SK-N-MC (cell line): Measurements from ENCODE around the gene DCDC2C.

Experiments used
- DNase-seq: peaks from one replicate; pipeline ENCODE4 v3.0.0-alpha.2; 2011; ENCODE audit warnings: low read depth, low spot score
- H3K27ac ChIP-seq: fragments of 200-600 bp; sonication (generic); 2 replicates; pipeline ENCODE4 v1.5.1; 2016; ENCODE audit warnings: mixed run types
- H3K36me3 ChIP-seq: fragments of 200-600 bp; sonication (generic); 2 replicates; pipeline ENCODE4 v1.6.1; 2017; ENCODE audit warnings: antibody characterized with exemption, low read length, mixed read lengths; ENCODE audit not compliant: insufficient read depth
- H3K4me3 ChIP-seq: fragments of 200-600 bp; sonication (generic); 2 replicates; pipeline ENCODE4 v1.5.1; 2016
- H3K9ac ChIP-seq: fragments of 200-600 bp; sonication (generic); 2 replicates; pipeline ENCODE4 v1.8.0; 2017; ENCODE audit warnings: mixed run types, mixed read lengths; ENCODE audit not compliant: insufficient read length
- H3K9me3 ChIP-seq: fragments of 200-600 bp; sonication (generic); 2 replicates; pipeline ENCODE4 v1.6.1; 2017; ENCODE audit warnings: low read depth, mild to moderate bottlenecking, antibody characterized with exemption, low read length, moderate library complexity, mixed read lengths
- EZH2 ChIP-seq: fragments of 200-600 bp; sonication (generic); IDR thresholded peaks from one replicate; pipeline ENCODE4 v1.6.1; 2017; ENCODE audit warnings: antibody characterized with exemption
- FOXP2 ChIP-seq: optimal IDR thresholded peaks from 2 replicates; pipeline ENCODE3; 2011; ENCODE audit warnings: mild to moderate bottlenecking, moderate library complexity; ENCODE audit not compliant: insufficient read depth; ENCODE audit errors: extremely low read length, control extremely low read depth
- POLR2AphosphoS5 ChIP-seq: IDR thresholded peaks from 2 replicates; pipeline ENCODE4 v1.6.1; 2012; ENCODE audit warnings: mild to moderate bottlenecking, low read depth, low read length, borderline replicate concordance

The DCDC2C gene

DNA sequence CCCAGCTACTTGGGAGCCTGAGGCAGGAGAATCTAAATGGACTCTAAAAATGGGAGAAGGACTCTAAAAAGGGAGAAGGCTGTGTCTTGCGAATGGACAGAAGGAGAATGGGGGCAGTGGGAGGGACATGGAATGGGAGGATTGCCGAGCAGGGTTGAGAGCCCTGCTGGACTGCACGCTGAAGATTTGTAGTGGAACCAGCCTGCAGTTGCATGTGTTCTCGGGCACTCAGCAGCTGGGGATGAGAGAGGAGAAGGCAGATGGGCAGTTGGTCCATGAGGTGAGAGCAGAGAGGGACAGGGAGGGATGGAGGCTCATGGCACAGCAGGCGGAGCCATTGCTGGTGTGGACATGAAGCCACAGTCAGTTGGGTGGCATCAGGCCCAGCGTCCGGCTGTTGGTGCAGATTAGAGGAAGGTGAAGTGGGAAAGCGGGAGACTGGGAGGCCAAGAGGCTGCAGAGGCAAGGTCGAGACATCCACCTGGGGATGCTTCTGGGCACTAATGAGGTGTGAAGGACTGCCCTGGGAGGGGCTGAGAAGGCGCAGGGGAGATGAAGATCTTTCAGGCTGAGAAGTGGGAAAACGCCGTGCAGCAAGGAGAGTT, 40.7 kb downstream of the DCDC2C start:
- no peaks in the 10 kb centered on the region for H3K36me3 ChIP-seq
- no peaks in the 10 kb centered on the region for H3K9me3 ChIP-seq
- no peak overlapping the region for H3K27ac ChIP-seq
- no peak for DNase-seq
- H3K4me3 ChIP-seq: no peak overlapping the region
- no peak overlapping the region for H3K9ac ChIP-seq
- TF ChIP-seq POLR2AphosphoS5: no peak

DNA sequence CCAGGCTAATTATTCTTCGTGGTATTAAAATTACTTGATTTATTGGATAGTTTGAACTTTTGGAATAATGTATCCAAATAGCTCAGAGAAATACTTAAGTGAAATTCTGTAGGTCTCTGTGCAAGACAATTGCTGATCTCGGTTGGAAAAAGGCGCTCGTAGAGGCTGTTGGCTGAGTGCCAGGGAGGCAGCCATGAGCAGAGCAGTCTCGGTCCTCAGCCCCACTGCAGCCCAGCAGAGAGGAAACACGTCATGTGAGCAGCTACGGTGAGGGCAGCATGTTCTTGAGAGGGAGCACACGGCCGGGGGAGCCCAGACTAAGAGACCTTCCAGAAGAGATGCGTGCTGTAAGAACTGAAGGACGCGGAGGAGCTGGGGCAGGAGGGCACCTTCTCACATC, 42.5 kb downstream of the DCDC2C start:
- Histone ChIP-seq H3K9ac (no peak overlapping the region), H3K9me3 (no peaks in the 10 kb centered on the region), H3K27ac (no peak overlapping the region), H3K36me3 (no peaks in the 10 kb centered on the region), H3K4me3 (no peak overlapping the region)
- DNase-seq: no peak
- no peak for TF ChIP-seq EZH2
- no peak for TF ChIP-seq FOXP2
- TF ChIP-seq POLR2AphosphoS5: no peak

DNA sequence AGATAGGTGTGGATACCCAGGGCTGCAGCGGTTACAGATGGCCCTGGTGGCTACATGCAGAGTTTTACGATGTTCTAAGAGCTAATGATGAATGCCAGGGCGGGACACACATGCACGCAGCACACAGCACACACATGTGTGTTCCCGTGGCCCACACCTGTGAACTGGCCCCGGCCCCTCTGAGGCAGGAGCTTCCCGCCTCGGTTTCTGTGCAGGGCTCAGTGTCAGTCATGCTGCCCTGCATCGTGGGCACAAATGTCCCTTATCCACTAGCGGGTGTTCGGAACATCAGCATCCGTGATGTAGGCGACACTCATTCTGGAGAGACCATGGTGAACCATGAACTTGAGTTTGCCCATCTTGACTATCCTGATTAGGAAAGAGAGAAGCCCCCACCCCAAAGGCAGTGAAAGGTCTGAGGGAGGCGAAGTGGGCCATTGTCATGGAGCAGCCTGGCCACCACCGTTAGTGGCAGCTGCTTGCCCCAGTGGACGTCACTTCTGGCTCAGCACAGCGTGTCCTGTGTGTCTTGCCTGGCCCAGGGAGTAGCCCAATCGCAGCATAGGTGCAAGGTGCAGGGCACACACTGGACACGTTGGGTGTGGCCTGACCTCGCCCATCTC, 43.8 kb downstream of the DCDC2C start:
- no peak for DNase-seq
- Histone ChIP-seq H3K4me3 (no peak overlapping the region), H3K9me3 (no peaks in the 10 kb centered on the region), H3K27ac (no peak overlapping the region), H3K9ac (no peak overlapping the region), H3K36me3 (no peaks in the 10 kb centered on the region)
- TF ChIP-seq EZH2 (no peak), FOXP2 (no peak), POLR2AphosphoS5 (no peak)

DNA sequence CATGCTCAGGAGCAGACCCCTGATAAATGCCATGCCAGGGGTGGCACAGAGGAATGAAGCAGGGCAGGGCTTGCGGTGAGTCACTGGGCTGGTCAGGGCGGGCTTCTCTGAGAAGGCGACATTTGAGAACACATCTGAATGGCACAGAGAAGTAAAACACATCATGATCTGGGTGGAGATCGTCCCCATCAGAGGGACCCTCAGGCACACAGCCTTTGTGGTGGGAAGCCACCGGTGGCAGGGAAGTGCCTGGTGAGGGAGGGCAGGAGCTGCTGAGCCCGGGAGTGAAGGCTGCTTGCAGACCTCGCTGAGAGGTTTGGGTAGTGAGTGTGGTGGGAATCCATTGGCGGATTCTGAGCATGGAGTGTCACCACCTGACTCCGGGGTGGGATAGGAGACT, 44.5 kb downstream of the DCDC2C start:
- Histone ChIP-seq H3K9ac (no peak overlapping the region), H3K27ac (no peak overlapping the region), H3K9me3 (no peaks in the 10 kb centered on the region), H3K4me3 (no peak overlapping the region), H3K36me3 (no peaks in the 10 kb centered on the region)
- TF ChIP-seq POLR2AphosphoS5 (no peak), FOXP2 (no peak), EZH2 (no peak)
- no peak for DNase-seq

DNA sequence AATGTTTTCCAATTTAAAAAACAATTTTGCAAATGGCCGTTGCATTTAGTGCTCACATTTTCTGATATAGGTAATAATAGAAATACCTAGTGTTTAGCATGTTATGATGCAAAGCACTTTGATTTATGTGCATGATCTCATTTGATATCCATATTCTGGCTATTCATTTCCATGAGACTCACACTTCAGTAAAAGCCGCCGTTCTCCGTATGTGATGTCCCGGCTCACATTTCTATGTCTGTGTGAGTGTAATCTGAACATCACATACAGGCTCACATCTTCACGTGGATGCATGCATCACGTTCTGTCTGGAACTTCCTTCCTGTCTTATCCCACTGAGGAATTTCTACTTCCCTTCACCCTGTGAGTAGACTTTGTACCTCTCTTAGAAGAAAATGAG, 45.8 kb downstream of the DCDC2C start:
- no peak for TF ChIP-seq FOXP2
- TF ChIP-seq EZH2: no peak
- TF ChIP-seq POLR2AphosphoS5: no peak
- no peak for DNase-seq
- Histone ChIP-seq H3K9ac (no peak overlapping the region), H3K27ac (no peak overlapping the region), H3K9me3 (no peaks in the 10 kb centered on the region), H3K36me3 (no peaks in the 10 kb centered on the region), H3K4me3 (no peak overlapping the region)

DNA sequence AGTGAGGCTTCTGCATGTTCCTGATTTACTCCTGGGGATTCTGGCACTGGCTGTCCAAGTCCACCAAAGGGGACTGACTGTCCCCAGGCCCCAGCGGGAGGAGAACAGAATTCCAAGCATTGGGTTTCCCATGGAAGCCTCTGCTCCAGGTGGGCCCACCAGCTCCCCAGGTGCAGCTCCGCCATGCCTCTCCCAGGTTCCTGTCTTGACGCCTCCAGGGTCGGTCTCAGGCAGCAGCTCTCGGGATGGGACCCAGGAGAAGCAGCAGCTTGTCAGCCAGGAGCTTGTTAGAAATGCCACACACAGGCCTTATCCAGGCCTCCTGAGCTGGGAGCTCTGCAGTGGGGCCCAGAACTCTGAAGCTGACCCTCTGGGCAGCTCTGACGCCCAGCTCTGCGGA, 47.9 kb downstream of the DCDC2C start:
- TF ChIP-seq POLR2AphosphoS5 (no peak), FOXP2 (no peak), EZH2 (no peak)
- Histone ChIP-seq H3K4me3 (no peak overlapping the region), H3K9ac (no peak overlapping the region), H3K36me3 (no peaks in the 10 kb centered on the region), H3K27ac (no peak overlapping the region), H3K9me3 (no peaks in the 10 kb centered on the region)
- DNase-seq: no peak

DNA sequence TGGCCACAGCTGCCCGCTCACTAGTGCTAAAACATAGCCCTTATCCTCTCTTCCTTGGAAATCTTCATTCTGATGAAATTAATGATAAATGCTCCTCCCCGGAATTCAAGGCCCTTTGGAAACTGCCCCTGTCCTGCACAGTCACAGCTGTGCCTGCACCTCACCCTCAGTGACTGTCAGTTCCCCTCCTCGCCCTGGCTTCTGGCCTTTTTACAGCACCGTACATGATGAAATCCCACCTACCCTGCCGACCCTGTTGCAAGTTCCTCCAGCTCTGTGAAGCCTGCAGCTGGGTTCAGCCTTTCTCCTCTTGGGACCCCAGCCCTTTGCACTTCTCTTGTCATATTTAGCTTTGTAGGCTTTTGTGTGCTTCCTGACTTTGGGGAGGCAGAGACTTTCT, 48.4 kb downstream of the DCDC2C start:
- Histone ChIP-seq H3K9me3 (no peaks in the 10 kb centered on the region), H3K36me3 (no peaks in the 10 kb centered on the region), H3K9ac (no peak overlapping the region), H3K27ac (no peak overlapping the region), H3K4me3 (no peak overlapping the region)
- TF ChIP-seq POLR2AphosphoS5 (no peak), EZH2 (no peak), FOXP2 (no peak)
- DNase-seq: no peak

DNA sequence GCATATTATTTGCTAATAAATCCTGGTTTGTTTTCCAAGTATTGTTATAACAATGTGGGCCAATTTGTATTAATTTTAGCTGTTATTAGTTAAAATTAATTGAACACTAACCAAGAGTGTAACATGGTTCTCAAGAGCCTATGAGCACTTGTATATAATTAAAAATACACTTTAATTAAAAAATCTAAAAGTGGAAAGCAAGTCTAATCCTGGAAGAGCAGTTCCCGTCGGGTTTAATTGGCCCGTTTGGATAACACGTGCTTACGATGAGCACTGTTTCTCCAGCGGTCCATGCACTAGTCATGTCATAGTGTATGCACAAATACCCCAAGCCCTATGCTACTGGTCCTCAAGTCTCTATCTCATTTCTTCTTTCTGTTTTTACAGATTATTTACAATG, 49.0 kb downstream of the DCDC2C start:
- no peaks in the 10 kb centered on the region for H3K36me3 ChIP-seq
- no peaks in the 10 kb centered on the region for H3K9me3 ChIP-seq
- no peak overlapping the region for H3K4me3 ChIP-seq
- TF ChIP-seq EZH2 (no peak), POLR2AphosphoS5 (no peak), FOXP2 (no peak)
- no peak overlapping the region for H3K9ac ChIP-seq
- no peak for DNase-seq
- no peak overlapping the region for H3K27ac ChIP-seq

DNA sequence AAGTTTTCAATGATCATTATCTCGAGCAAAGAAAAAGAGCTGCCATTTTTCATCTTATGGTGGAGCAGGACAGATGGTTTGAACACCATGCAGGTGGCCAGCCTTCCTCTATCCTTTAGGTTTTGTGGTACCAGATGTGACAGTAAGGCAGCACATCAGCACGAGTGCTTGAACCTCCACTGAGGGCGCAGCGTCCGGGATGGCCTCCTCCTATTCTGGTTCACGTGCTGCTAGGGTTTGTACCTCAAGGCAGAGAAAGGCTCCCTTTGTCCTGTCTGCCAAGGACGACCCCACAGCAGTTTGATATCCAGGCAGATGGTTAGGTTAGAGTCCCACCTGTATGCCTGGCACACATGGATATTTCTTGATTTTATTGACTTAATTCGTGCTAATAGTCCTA, 50.2 kb downstream of the DCDC2C start:
- Histone ChIP-seq H3K36me3 (no peaks in the 10 kb centered on the region), H3K27ac (no peak overlapping the region), H3K9me3 (no peaks in the 10 kb centered on the region), H3K4me3 (no peak overlapping the region), H3K9ac (no peak overlapping the region)
- no peak for TF ChIP-seq EZH2
- TF ChIP-seq FOXP2: no peak
- TF ChIP-seq POLR2AphosphoS5: no peak
- DNase-seq: no peak
